ENCODE results near the gene TMC4. TPM values are rescaled to one million over a fixed set of nuclear protein-coding genes. Genes with fewer than 3 reads are reported as not detected.

TMC4 gene
- total RNA-seq, 3 donors from 2014 or later, result 0.48 to 41.6 (median 38.0) TPM

GRCh38 chr19:54133312-54133956 lies 39.5 kb downstream of the TMC4 start:
- no peak overlapping the region for H3K27ac ChIP-seq
- H3K36me3 ChIP-seq, result no peaks in the 10 kb centered on the region
- no peaks in the 10 kb centered on the region for H3K9me3 ChIP-seq
- peaks cover 6 to 8% of the 10 kb centered on the region in 2 donors for H3K4me1 ChIP-seq
- no peak for DNase-seq (ENCODE audit: low spot score in 2 of 2)
- no peak overlapping the region for H3K4me3 ChIP-seq
- intact Hi-C loops (cut with DNase I; ENCODE audit: low total_unique reads), result no loop called here
- TF ChIP-seq POLR2AphosphoS5 (IDR thresholded peaks at IDR 0.05) (no peak), POLR2A (IDR thresholded peaks at IDR 0.05) (no peak), CTCF (IDR thresholded peaks at IDR 0.05) (no peak)
- no peaks in the 10 kb centered on the region for H3K27me3 ChIP-seq

- Histone ChIP-seq H3K9me3 (no peaks in the 10 kb centered on the region), H3K4me3 (no peak overlapping the region), H3K27ac (no peak overlapping the region), H3K4me1 (no peaks in the 10 kb centered on the region), H3K36me3 (peaks cover 5% of the 10 kb centered on the region), H3K27me3 (no peaks in the 10 kb centered on the region)
- intact Hi-C loops (cut with DNase I; ENCODE audit: low total_unique reads), result no loop called here
- DNase-seq (ENCODE audit: low spot score in 2 of 2), result no peak
- no peak for TF ChIP-seq POLR2AphosphoS5 (IDR thresholded peaks at IDR 0.05)
- no peak for TF ChIP-seq CTCF (IDR thresholded peaks at IDR 0.05)
Measured at GRCh38 chr19:54129617-54129996, 43.4 kb downstream of the TMC4 start.

- no peak for TF ChIP-seq CTCF (IDR thresholded peaks at IDR 0.05)
- no peak for TF ChIP-seq POLR2AphosphoS5 (IDR thresholded peaks at IDR 0.05)
- TF ChIP-seq POLR2A (IDR thresholded peaks at IDR 0.05), result no peak
- DNase-seq (ENCODE audit: low spot score in 2 of 2), result no peak
- no peak overlapping the region for H3K27ac ChIP-seq
- H3K9me3 ChIP-seq, result no peaks in the 10 kb centered on the region
- H3K27me3 ChIP-seq, result no peaks in the 10 kb centered on the region
- H3K36me3 ChIP-seq, result peaks cover 9% of the 10 kb centered on the region
- H3K4me1 ChIP-seq, result no peaks in the 10 kb centered on the region
- H3K4me3 ChIP-seq, result no peak overlapping the region
- intact Hi-C loops (cut with DNase I; ENCODE audit: low total_unique reads), result no loop called here
Measured at GRCh38 chr19:54128796-54129616, 44.0 kb downstream of the TMC4 start.

- no peaks in the 10 kb centered on the region for H3K4me1 ChIP-seq
- DNase-seq (ENCODE audit: low spot score in 2 of 2), result no peak
- no peaks in the 10 kb centered on the region for H3K9me3 ChIP-seq
- H3K36me3 ChIP-seq, result peaks cover 14% of the 10 kb centered on the region
- no peak for TF ChIP-seq POLR2A (IDR thresholded peaks at IDR 0.05)
- TF ChIP-seq POLR2AphosphoS5 (IDR thresholded peaks at IDR 0.05), result no peak
- TF ChIP-seq CTCF (IDR thresholded peaks at IDR 0.05), result no peak
- H3K4me3 ChIP-seq, result no peak overlapping the region
- intact Hi-C loops (cut with DNase I; ENCODE audit: low total_unique reads), result no loop called here
- no peak overlapping the region for H3K27ac ChIP-seq
- no peaks in the 10 kb centered on the region for H3K27me3 ChIP-seq
Measured at GRCh38 chr19:54128441-54128725, 44.6 kb downstream of the TMC4 start.

- TF ChIP-seq POLR2AphosphoS5 (IDR thresholded peaks at IDR 0.05), result no peak
- no peak for TF ChIP-seq POLR2A (IDR thresholded peaks at IDR 0.05)
- TF ChIP-seq CTCF (IDR thresholded peaks at IDR 0.05), result no peak
- Histone ChIP-seq H3K27ac (no peak overlapping the region), H3K36me3 (peaks cover 18% of the 10 kb centered on the region), H3K9me3 (no peaks in the 10 kb centered on the region), H3K4me1 (no peaks in the 10 kb centered on the region), H3K4me3 (no peak overlapping the region), H3K27me3 (no peaks in the 10 kb centered on the region)
- intact Hi-C loops (cut with DNase I; ENCODE audit: low total_unique reads), result no loop called here
- no peak for DNase-seq (ENCODE audit: low spot score in 2 of 2)
Measured at GRCh38 chr19:54127688-54128440, 45.1 kb downstream of the TMC4 start.
